ENCODE data around the gene CD247. TPM values are rescaled to one million over a fixed set of nuclear protein-coding genes. Genes with fewer than 3 reads are reported as not detected.

CD247 gene
- total and polyA plus RNA-seq, 2 donors from 2014 or later, result 1.8 to 7.7 TPM

DNA sequence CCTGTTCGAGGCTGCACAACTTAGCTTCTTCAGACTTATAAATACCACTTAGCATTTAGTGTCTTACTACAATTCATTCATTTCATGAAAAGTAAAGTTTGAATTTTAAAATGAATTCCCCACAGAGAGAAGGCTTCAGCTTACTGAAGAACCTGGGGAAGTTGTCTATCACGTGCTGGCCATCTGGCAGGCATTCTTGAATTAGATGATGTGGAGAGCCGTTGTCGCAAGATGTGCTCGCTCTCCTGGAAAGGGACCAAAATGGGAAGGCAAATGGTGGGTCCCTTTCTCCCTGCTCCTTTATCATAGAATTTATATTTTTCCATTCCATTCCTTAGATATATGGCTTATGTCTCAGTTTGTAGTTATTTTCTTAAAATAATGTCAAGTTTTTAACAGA, 90.5 kb downstream of the CD247 start:
- DNase-seq, result no peak
- no peak overlapping the region for H3K27ac ChIP-seq (ENCODE audit: low read depth in 2 of 2, low read length in 2 of 2)
- no peaks in the 10 kb centered on the region for H3K36me3 ChIP-seq (ENCODE audit: control insufficient read depth in 2 of 3, insufficient read depth in 3 of 3, low read length in 3 of 3)
- H3K4me1 ChIP-seq (ENCODE audit: control insufficient read depth in 2 of 3, insufficient read depth in 2 of 3, low read depth in 1 of 3, low read length in 3 of 3), result peaks cover 0 to 4% (median 0%) of the 10 kb centered on the region in 3 donors
- TF ChIP-seq, protein P1, sequence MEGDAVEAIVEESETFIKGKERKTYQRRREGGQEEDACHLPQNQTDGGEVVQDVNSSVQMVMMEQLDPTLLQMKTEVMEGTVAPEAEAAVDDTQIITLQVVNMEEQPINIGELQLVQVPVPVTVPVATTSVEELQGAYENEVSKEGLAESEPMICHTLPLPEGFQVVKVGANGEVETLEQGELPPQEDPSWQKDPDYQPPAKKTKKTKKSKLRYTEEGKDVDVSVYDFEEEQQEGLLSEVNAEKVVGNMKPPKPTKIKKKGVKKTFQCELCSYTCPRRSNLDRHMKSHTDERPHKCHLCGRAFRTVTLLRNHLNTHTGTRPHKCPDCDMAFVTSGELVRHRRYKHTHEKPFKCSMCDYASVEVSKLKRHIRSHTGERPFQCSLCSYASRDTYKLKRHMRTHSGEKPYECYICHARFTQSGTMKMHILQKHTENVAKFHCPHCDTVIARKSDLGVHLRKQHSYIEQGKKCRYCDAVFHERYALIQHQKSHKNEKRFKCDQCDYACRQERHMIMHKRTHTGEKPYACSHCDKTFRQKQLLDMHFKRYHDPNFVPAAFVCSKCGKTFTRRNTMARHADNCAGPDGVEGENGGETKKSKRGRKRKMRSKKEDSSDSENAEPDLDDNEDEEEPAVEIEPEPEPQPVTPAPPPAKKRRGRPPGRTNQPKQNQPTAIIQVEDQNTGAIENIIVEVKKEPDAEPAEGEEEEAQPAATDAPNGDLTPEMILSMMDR (IDR thresholded peaks at IDR 0.05; ENCODE audit: borderline replicate concordance, extremely low read depth, insufficient read depth), result no peak
- no peak for FAIRE-seq
- H3K27me3 ChIP-seq (ENCODE audit: control insufficient read depth, insufficient read depth, low read length), result no peaks in the 10 kb centered on the region
- H3K9ac ChIP-seq (ENCODE audit: low read length in 3 of 3), result no peak overlapping the region
- no peaks in the 10 kb centered on the region for H3K9me3 ChIP-seq (ENCODE audit: control insufficient read depth in 2 of 3, insufficient read depth in 1 of 3, low read length in 3 of 3)
- no peak overlapping the region for H3K4me3 ChIP-seq (ENCODE audit: low read length in 3 of 3)
- intact Hi-C loops (cut with DNase I), result no loop called here

DNA sequence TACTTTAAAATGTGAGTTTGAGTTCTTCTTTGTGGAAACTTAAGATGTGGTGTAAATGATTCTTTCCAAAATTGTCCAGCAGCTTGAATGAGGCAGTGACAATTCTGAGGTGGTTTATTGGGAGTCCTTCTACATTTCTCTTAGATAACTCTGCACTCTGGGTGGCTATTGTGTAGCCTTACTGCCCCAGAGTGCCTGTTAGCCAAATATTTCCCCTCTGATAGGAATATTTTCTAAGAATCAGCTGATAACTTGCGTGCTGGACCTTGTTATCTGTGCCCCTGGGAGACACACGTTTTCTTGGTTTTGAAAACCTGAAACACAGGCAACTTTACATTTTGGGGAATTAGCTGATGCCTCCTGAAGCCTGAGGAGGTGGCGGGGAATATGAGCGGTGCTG, 91.6 kb downstream of the CD247 start:
- H3K27me3 ChIP-seq (ENCODE audit: control insufficient read depth, insufficient read depth, low read length), result no peaks in the 10 kb centered on the region
- H3K9me3 ChIP-seq (ENCODE audit: control insufficient read depth in 2 of 3, insufficient read depth in 1 of 3, low read length in 3 of 3), result no peaks in the 10 kb centered on the region
- no peak for DNase-seq
- H3K36me3 ChIP-seq (ENCODE audit: control insufficient read depth in 2 of 3, insufficient read depth in 3 of 3, low read length in 3 of 3), result no peaks in the 10 kb centered on the region
- no peak overlapping the region for H3K27ac ChIP-seq (ENCODE audit: low read depth in 2 of 2, low read length in 2 of 2)
- no peak overlapping the region for H3K4me3 ChIP-seq (ENCODE audit: low read length in 3 of 3)
- TF ChIP-seq, protein P1 (IDR thresholded peaks at IDR 0.05; ENCODE audit: borderline replicate concordance, extremely low read depth, insufficient read depth), result no peak
- intact Hi-C loops (cut with DNase I), result no loop called here
- FAIRE-seq, result no peak
- H3K4me1 ChIP-seq (ENCODE audit: control insufficient read depth in 2 of 3, insufficient read depth in 2 of 3, low read depth in 1 of 3, low read length in 3 of 3), result peaks cover 0 to 4% (median 0%) of the 10 kb centered on the region in 3 donors
- no peak overlapping the region for H3K9ac ChIP-seq (ENCODE audit: low read length in 3 of 3)

DNA sequence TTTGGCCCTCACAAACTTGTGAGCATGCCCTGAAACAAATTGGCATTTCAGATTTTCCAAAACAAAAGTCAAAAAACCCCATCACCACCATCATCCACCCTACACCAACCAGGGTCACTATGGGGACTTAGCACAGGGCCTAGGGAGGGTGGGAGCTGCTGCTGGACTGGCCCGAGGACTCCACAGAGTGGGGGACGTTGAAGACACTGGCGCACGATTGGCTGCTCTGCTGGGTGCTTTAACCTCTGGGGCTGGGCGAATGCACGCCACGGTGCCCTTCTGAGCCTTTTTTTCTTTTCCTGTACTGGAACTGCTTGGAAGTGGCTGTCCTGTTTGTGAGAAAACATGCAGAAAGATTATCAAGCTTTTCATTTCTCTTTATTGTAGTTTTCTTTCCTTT, 92.8 kb downstream of the CD247 start:
- TF ChIP-seq, protein P1 (IDR thresholded peaks at IDR 0.05; ENCODE audit: borderline replicate concordance, extremely low read depth, insufficient read depth), result no peak
- no peak for FAIRE-seq

More for the DNA sequence above, 92.8 kb downstream of the CD247 start:
- Histone ChIP-seq H3K4me1 (ENCODE audit: control insufficient read depth in 2 of 3, insufficient read depth in 2 of 3, low read depth in 1 of 3, low read length in 3 of 3) (peaks cover 0 to 4% (median 0%) of the 10 kb centered on the region in 3 donors), H3K9ac (ENCODE audit: low read length in 3 of 3) (no peak overlapping the region), H3K36me3 (ENCODE audit: control insufficient read depth in 2 of 3, insufficient read depth in 3 of 3, low read length in 3 of 3) (no peaks in the 10 kb centered on the region), H3K27ac (ENCODE audit: low read depth in 2 of 2, low read length in 2 of 2) (no peak overlapping the region), H3K9me3 (ENCODE audit: control insufficient read depth in 2 of 3, insufficient read depth in 1 of 3, low read length in 3 of 3) (no peaks in the 10 kb centered on the region), H3K27me3 (ENCODE audit: control insufficient read depth, insufficient read depth, low read length) (no peaks in the 10 kb centered on the region), H3K4me3 (ENCODE audit: low read length in 3 of 3) (no peak overlapping the region)
- intact Hi-C loops (cut with DNase I), result no loop called here
- no peak for DNase-seq
